Activated CD4-positive, alpha-beta memory T cell treated with anti-CD3 and anti-CD28 coated beads for 36 hours (primary cell): ENCODE data around the gene UBE2L6. TPM values are rescaled to one million over a fixed set of nuclear protein-coding genes. Genes with fewer than 3 reads are reported as not detected.

Experiments used
- CTCF ChIA-PET: fragments of 350-600 bp; sonication (Branson Sonifier 250); formaldehyde crosslinking; loops from one replicate; lab custom pipeline; 2021; ENCODE audit warnings: antibody characterized with exemption, inconsistent platforms; lab: Charles Lee
- POLR2A ChIA-PET: fragments of 350-600 bp; sonication (Branson Sonifier 250); formaldehyde crosslinking; loops from one replicate; lab custom pipeline; 2021; ENCODE audit warnings: antibody characterized with exemption; lab: Charles Lee
- DNase-seq: peaks from one replicate; pipeline ENCODE4 v3.0.0-alpha.2; 2020
- H3K27ac Mint-ChIP-seq: one replicate; pipeline ENCODE4 v1.8.0; 2021; ENCODE audit warnings: mixed read lengths
- H3K27me3 Mint-ChIP-seq: one replicate; pipeline ENCODE4 v1.8.0; 2021; ENCODE audit warnings: mixed read lengths
- H3K36me3 Mint-ChIP-seq: one replicate; pipeline ENCODE4 v1.8.0; 2021; ENCODE audit warnings: mixed read lengths
- H3K4me1 Mint-ChIP-seq: one replicate; pipeline ENCODE4 v1.8.0; 2021; ENCODE audit warnings: low read depth, mixed read lengths
- H3K4me3 Mint-ChIP-seq: one replicate; pipeline ENCODE4 v1.8.0; 2021; ENCODE audit warnings: mild to moderate bottlenecking, mixed read lengths
- H3K9me3 Mint-ChIP-seq: one replicate; pipeline ENCODE4 v1.8.0; 2021; ENCODE audit warnings: mixed read lengths
- intact Hi-C: fragments of 100-400 bp; cut with micrococcal nuclease; formaldehyde crosslinking; loops from one replicate; pipeline ENCODE4 v1.15.1; 2023
- total RNA-seq, 2 experiments: library from RNA; stranded (reverse); gene quantifications; one replicate each; pipeline ENCODE4 v1.2.3, GENCODE V29; 2021

Gene UBE2L6
- total RNA-seq, 2 experiments from 2014 or later, result 152 to 162 TPM

GRCh38 chr11:57527056-57527631, 40.3 kb downstream of the UBE2L6 start:
- CTCF ChIA-PET, result interaction anchor here (0.5 to 20.2 kb wide), 39 partner anchors 11 to 194 kb away, joined by 3 to 562 read pairs (median 4); partner anchors contain the start of genes CLP1, P2RX3, RTN4RL2 and SLC43A1
- peak overlapping the region; percentile 31 for H3K27ac Mint-ChIP-seq
- H3K36me3 Mint-ChIP-seq, result peaks cover 15% of the 10 kb centered on the region
- peaks cover 35% of the 10 kb centered on the region for H3K4me1 Mint-ChIP-seq
- intact Hi-C loops, result loop anchor here (1.0 to 5.0 kb wide), 4 partner anchors 12 to 180 kb away; partner anchors contain the start of gene SLC43A1
- no peaks in the 10 kb centered on the region for H3K27me3 Mint-ChIP-seq
- H3K4me3 Mint-ChIP-seq, result no peak overlapping the region
- DNase-seq, result peak; percentile 82
- POLR2A ChIA-PET, result interaction anchor here (1.2 to 2.6 kb wide), 4 partner anchors 11 to 36 kb away, joined by 4 to 9 read pairs (median 6); partner anchors contain the start of gene SLC43A1
- no peaks in the 10 kb centered on the region for H3K9me3 Mint-ChIP-seq

DNA sequence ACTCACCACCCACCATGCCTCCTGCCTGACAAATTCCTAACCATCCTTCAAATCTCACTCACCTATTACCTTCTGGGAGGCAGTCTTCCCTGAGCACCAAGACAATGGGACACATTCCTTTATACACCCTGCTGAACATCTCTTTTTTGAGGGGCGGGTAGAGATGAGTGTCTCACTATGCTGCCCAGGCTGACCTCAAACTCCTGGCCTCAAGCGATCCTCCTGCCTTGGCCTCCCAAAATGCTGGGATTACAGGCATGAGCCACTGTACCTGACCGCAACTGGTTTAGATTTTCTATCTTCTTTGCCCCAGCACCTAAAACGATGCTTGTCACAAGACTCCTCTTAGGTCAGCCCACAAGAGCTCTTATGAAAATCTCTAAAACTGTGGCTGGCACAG, 44.1 kb downstream of the UBE2L6 start:
- CTCF ChIA-PET, result interaction anchor here (1.5 to 20.2 kb wide), 3 partner anchors 26 to 118 kb away, joined by 6 to 562 read pairs (median 15); no protein-coding TSS in a partner anchor
- Mint-ChIP-seq H3K4me3 (no peak overlapping the region), H3K4me1 (peaks cover 11% of the 10 kb centered on the region), H3K9me3 (no peaks in the 10 kb centered on the region), H3K27ac (no peak overlapping the region), H3K36me3 (peaks cover 11% of the 10 kb centered on the region), H3K27me3 (no peaks in the 10 kb centered on the region)
- POLR2A ChIA-PET, result no interaction called here
- intact Hi-C loops, result no loop called here
- DNase-seq, result no peak

DNA sequence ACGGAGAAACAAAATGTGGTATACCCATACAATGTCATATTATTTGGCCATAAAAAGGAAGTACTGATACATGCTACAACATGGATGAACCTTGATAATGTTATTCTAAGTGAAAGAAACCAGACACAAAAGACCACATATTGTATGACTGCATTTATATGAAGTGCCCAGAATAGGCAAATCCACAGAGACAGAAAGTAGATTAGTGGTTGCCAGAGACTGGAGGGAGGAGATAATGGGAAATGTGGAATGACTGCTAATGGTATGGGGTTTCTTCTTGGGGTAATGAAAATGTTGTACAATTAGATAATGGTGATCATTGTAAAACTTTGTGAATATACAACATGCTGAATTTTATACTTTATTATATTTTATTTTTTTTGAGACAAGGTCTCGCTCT, 46.4 kb downstream of the UBE2L6 start:
- no peak overlapping the region for H3K27ac Mint-ChIP-seq
- POLR2A ChIA-PET, result interaction anchor here (0.7 kb wide), 1 partner anchor 79 kb away, joined by 3 read pairs; no protein-coding TSS in a partner anchor
- intact Hi-C loops, result no loop called here
- no peak for DNase-seq
- no peaks in the 10 kb centered on the region for H3K27me3 Mint-ChIP-seq
- H3K4me1 Mint-ChIP-seq, result peaks cover 2% of the 10 kb centered on the region
- peaks cover 4% of the 10 kb centered on the region for H3K36me3 Mint-ChIP-seq
- no peak overlapping the region for H3K4me3 Mint-ChIP-seq
- no peaks in the 10 kb centered on the region for H3K9me3 Mint-ChIP-seq
- CTCF ChIA-PET, result interaction anchor here (1.0 to 20.2 kb wide), 2 partner anchors 23 to 46 kb away, joined by 3 to 562 read pairs; partner anchors contain the start of gene UBE2L6

GRCh38 chr11:57516061-57516443, 51.4 kb downstream of the UBE2L6 start:
- Mint-ChIP-seq H3K4me3 (peak overlapping the region; percentile 96), H3K27me3 (no peaks in the 10 kb centered on the region), H3K27ac (peak overlapping the region; percentile 58), H3K4me1 (peaks cover 29% of the 10 kb centered on the region), H3K9me3 (no peaks in the 10 kb centered on the region), H3K36me3 (peaks cover 5% of the 10 kb centered on the region)
- ChIA-PET POLR2A (interaction anchor here (0.6 to 3.1 kb wide), 6 partner anchors 11 to 181 kb away, joined by 3 to 13 read pairs (median 6); no protein-coding TSS in a partner anchor), CTCF (interaction anchor here (1.3 to 20.2 kb wide), 5 partner anchors 12 to 170 kb away, joined by 3 to 562 read pairs (median 54); partner anchors contain the start of genes RTN4RL2, TIMM10 and UBE2L6)
- DNase-seq, result no peak
- intact Hi-C loops, result no loop called here

- peaks cover 5% of the 10 kb centered on the region for H3K36me3 Mint-ChIP-seq
- intact Hi-C loops, result loop anchor here (1.0 to 2.0 kb wide), 2 partner anchors 12 to 57 kb away; no protein-coding TSS in a partner anchor
- H3K4me1 Mint-ChIP-seq, result peaks cover 29% of the 10 kb centered on the region
- peak within 1 kb of the TSS; percentile 79 for H3K27ac Mint-ChIP-seq
- no peaks in the 10 kb centered on the region for H3K9me3 Mint-ChIP-seq
- H3K4me3 Mint-ChIP-seq, result peak within 1 kb of the TSS; percentile 96
- peak; percentile 60 for DNase-seq
- POLR2A ChIA-PET, result interaction anchor here (0.6 to 3.1 kb wide), 7 partner anchors 11 to 180 kb away, joined by 3 to 13 read pairs (median 3); no protein-coding TSS in a partner anchor
- CTCF ChIA-PET, result interaction anchor here (0.8 to 20.2 kb wide), 9 partner anchors 9 to 170 kb away, joined by 3 to 562 read pairs (median 5); partner anchors contain the start of genes RTN4RL2, TIMM10 and UBE2L6
- H3K27me3 Mint-ChIP-seq, result no peaks in the 10 kb centered on the region
Measured at GRCh38 chr11:57515332-57516060, 52.0 kb downstream of the UBE2L6 start, which contains the start of gene SLC43A1. TSS of gene SLC43A1 (minus strand) at chr11:57515702. CDS start at chr11:57514111, 1,591 bp downstream.

DNA sequence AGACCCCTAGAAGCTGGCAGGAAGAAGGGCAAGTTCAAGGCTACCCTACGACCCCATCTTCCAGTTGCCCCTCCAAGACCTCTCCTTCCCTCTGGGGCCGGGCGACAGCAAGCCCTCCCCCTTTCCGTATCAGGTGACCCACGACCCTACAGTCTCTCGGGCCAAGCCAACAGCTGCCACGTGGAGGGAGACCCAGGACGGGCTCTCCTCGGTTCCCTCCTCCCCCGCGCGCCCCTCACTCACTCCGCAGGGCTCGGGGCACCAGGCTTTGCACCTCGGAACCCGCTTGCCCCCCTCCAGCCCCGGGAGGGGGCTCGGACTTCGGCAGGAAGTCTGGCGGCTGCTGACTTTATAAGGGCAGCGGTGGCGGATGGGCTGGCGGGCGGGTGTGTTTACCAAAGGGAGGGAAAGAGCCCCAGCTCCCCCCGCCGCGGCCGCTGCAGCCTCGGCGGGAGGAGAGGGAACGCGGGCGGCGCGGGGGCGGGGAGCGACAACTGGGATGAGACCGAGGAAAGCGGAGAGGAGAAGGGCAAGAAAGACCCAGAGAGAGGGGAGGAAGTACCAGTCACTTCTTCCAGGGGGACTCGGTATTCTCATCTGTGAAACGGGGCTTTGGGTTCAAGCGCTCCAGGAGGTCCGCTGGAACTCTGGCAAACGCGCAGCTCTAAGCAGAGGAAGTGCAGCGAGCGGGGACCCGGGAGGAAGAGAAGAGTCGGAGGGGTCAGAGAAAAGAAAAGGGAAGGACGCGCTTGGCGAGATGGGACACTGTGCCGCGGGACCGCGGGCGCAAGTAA, 52.7 kb downstream of the UBE2L6 start:
- Mint-ChIP-seq H3K4me3 (peak overlapping the region; percentile 96), H3K27me3 (no peaks in the 10 kb centered on the region), H3K4me1 (peaks cover 31% of the 10 kb centered on the region), H3K27ac (peak overlapping the region; percentile 79), H3K9me3 (no peaks in the 10 kb centered on the region), H3K36me3 (peaks cover 6% of the 10 kb centered on the region)
- POLR2A ChIA-PET, result interaction anchor here (1.1 to 3.1 kb wide), 7 partner anchors 12 to 226 kb away, joined by 3 to 13 read pairs (median 8); partner anchors contain the start of gene SELENOH
- CTCF ChIA-PET, result interaction anchor here (0.8 to 20.2 kb wide), 9 partner anchors 10 to 138 kb away, joined by 3 to 562 read pairs (median 5); partner anchors contain the start of genes RTN4RL2, TIMM10 and UBE2L6
- intact Hi-C loops, result loop anchor here (1.0 to 2.0 kb wide), 2 partner anchors 13 to 56 kb away; no protein-coding TSS in a partner anchor
- peak; percentile 68 for DNase-seq

- H3K27me3 Mint-ChIP-seq, result no peaks in the 10 kb centered on the region
- CTCF ChIA-PET, result interaction anchor here (0.8 to 20.2 kb wide), 9 partner anchors 11 to 139 kb away, joined by 3 to 562 read pairs (median 5); partner anchors contain the start of genes RTN4RL2, TIMM10 and UBE2L6
- H3K36me3 Mint-ChIP-seq, result peaks cover 6% of the 10 kb centered on the region
- peak overlapping the region; percentile 51 for H3K27ac Mint-ChIP-seq
- no peaks in the 10 kb centered on the region for H3K9me3 Mint-ChIP-seq
- intact Hi-C loops, result loop anchor here (2.0 kb wide), 2 partner anchors 19 to 55 kb away; no protein-coding TSS in a partner anchor
- POLR2A ChIA-PET, result interaction anchor here (1.1 to 3.1 kb wide), 5 partner anchors 13 to 227 kb away, joined by 3 to 13 read pairs (median 8); partner anchors contain the start of gene SELENOH
- H3K4me1 Mint-ChIP-seq, result peaks cover 31% of the 10 kb centered on the region
- peak overlapping the region; percentile 96 for H3K4me3 Mint-ChIP-seq
- peak; percentile 53 for DNase-seq
Measured at GRCh38 chr11:57513911-57514537, 53.4 kb downstream of the UBE2L6 start.

DNA sequence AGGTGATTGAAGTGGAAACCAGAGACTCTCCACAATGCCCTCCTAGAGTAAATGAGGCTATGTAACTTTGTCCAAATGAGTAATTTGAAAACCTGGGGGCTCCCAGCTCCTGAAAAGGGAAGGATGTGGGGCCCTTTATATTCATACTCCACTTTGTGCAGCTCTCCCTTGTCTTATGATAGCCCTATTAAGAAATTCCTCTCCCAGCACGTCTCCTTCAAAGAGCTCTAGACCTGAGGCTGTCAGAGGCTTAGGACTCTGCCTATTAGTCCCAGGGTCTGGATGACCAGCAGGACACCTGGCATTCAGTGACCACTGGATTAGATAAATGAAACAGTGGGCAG, 54.0 kb downstream of the UBE2L6 start:
- intact Hi-C loops, result loop anchor here (2.0 kb wide), 1 partner anchor 19 kb away; no protein-coding TSS in a partner anchor
- Mint-ChIP-seq H3K9me3 (no peaks in the 10 kb centered on the region), H3K27me3 (no peaks in the 10 kb centered on the region), H3K4me1 (peaks cover 31% of the 10 kb centered on the region), H3K36me3 (peaks cover 6% of the 10 kb centered on the region), H3K27ac (peak overlapping the region; percentile 45), H3K4me3 (peak overlapping the region; percentile 96)
- no peak for DNase-seq
- CTCF ChIA-PET, result interaction anchor here (1.1 to 20.2 kb wide), 6 partner anchors 15 to 127 kb away, joined by 3 to 562 read pairs (median 31); partner anchors contain the start of genes RTN4RL2 and TIMM10
- POLR2A ChIA-PET, result interaction anchor here (1.1 to 1.4 kb wide), 3 partner anchors 14 to 228 kb away, joined by 3 to 8 read pairs (median 3); partner anchors contain the start of gene SELENOH

- H3K4me3 Mint-ChIP-seq, result no peak overlapping the region
Measured at GRCh38 chr11:57512646-57513451, 54.6 kb downstream of the UBE2L6 start.

More at GRCh38 chr11:57512646-57513451, 54.6 kb downstream of the UBE2L6 start:
- intact Hi-C loops, result loop anchor here (2.0 kb wide), 1 partner anchor 18 kb away; no protein-coding TSS in a partner anchor
- Mint-ChIP-seq H3K9me3 (no peaks in the 10 kb centered on the region), H3K27me3 (no peaks in the 10 kb centered on the region), H3K4me1 (peaks cover 31% of the 10 kb centered on the region), H3K27ac (peak overlapping the region; percentile 4), H3K36me3 (peaks cover 6% of the 10 kb centered on the region)
- CTCF ChIA-PET, result interaction anchor here (1.1 to 20.2 kb wide), 4 partner anchors 15 to 55 kb away, joined by 3 to 562 read pairs (median 60); partner anchors contain the start of gene TIMM10
- POLR2A ChIA-PET, result interaction anchor here (1.2 kb wide), 1 partner anchor 18 kb away, joined by 3 read pairs; no protein-coding TSS in a partner anchor
- no peak for DNase-seq
